HG02970 (cell line): ENCODE measurements around the gene RABGAP1L.

ENCODE experiments used
- ATAC-seq: cut with Tn5 transposase; IDR thresholded peaks from one replicate; pipeline ENCODE4 v1.9.1; 2021; ENCODE audit warnings: mild to moderate bottlenecking, moderate library complexity, moderate number of reproducible peaks; ENCODE audit not compliant: unreplicated experiment, low FRiP score

The RABGAP1L gene

GRCh38 chr1:174194461-174194860, 35.1 kb downstream of the RABGAP1L start:
- no peak for ATAC-seq

- ATAC-seq = no peak
Observed at GRCh38 chr1:174197088-174197487, 37.8 kb downstream of the RABGAP1L start.

- no peak for ATAC-seq
Observed at GRCh38 chr1:174197547-174197946, 38.2 kb downstream of the RABGAP1L start.

GRCh38 chr1:174198202-174198601, 38.9 kb downstream of the RABGAP1L start:
- ATAC-seq = no peak

- no peak for ATAC-seq
Observed at GRCh38 chr1:174200746-174201145, 41.4 kb downstream of the RABGAP1L start.

GRCh38 chr1:174204697-174205308, 45.5 kb downstream of the RABGAP1L start:
- no peak for ATAC-seq

- no peak for ATAC-seq
Observed at GRCh38 chr1:174206148-174206836, 47.0 kb downstream of the RABGAP1L start.

- ATAC-seq = no peak
Observed at GRCh38 chr1:174209347-174210187, 50.2 kb downstream of the RABGAP1L start.

GRCh38 chr1:174211486-174211885, 52.2 kb downstream of the RABGAP1L start:
- ATAC-seq = no peak

- ATAC-seq = no peak
Observed at GRCh38 chr1:174215766-174216165, 56.4 kb downstream of the RABGAP1L start.

GRCh38 chr1:174217248-174217647, 57.9 kb downstream of the RABGAP1L start:
- ATAC-seq = no peak

GRCh38 chr1:174217787-174218574, 58.7 kb downstream of the RABGAP1L start:
- no peak for ATAC-seq

GRCh38 chr1:174218983-174219382, 59.7 kb downstream of the RABGAP1L start:
- no peak for ATAC-seq

GRCh38 chr1:174219606-174220370, 60.5 kb downstream of the RABGAP1L start:
- no peak for ATAC-seq

- no peak for ATAC-seq
Observed at GRCh38 chr1:174221681-174222080, 62.4 kb downstream of the RABGAP1L start.

GRCh38 chr1:174222166-174222949, 63.0 kb downstream of the RABGAP1L start:
- ATAC-seq = no peak

- no peak for ATAC-seq
Observed at GRCh38 chr1:174224641-174225040, 65.3 kb downstream of the RABGAP1L start.

GRCh38 chr1:174225499-174226204, 66.3 kb downstream of the RABGAP1L start:
- ATAC-seq = no peak
